ENCODE measurements around the gene ECE1.
"Not testable (repeated sequence)": the region's sequence is repeated elsewhere in the genome, so short reads cannot be mapped to it uniquely, and the experiment has no call there.

ECE1 gene

GRCh38 chr1:21216835-21217811 is 73.1 kb downstream of the ECE1 start:
- peak; percentile 24 for DNase-seq

GRCh38 chr1:21212126-21212525 is 78.1 kb downstream of the ECE1 start:
- DNase-seq = no peak

- not testable (repeated sequence) for DNase-seq
These were observed 82.0 kb downstream of the ECE1 start for GRCh38 chr1:21208137-21208700.

DNA sequence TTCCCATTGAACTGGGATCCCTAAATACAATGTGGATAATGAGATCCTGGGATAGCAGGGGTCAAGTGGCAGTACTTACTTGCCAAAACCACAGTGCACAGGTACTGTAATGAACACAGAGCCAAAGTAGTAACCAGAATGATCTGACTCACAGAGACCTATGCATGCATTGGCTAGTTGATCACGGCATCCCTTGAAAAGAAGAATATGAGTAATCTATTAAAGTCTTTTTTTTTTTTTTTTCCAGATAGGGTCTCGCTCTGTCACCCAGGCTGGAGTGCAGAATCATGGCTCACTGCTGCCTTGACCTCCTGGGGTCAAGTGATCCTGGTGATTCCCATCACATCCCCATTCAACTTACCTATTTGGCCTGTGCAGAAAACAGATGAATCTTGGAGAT is 84.1 kb downstream of the ECE1 start:
- DNase-seq = no peak

DNA sequence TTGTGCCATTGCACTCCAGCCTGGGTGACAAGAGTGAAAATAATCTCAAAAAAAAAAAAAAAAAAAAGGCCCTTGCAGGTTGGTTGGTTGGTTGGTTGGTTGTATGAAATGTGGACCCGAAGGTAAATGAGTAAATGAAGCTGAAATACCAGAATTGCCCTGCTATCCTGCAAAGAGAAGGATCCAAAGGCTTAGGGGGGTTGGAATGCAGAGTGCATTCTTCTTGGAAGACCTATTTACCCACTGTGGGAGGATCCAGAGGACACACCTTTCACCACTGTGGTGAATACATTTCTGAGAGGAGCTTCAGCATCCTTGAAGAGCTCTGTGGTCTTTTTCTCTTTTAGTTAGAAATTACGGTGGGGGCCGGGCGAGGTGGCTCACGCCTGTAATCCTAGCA is 84.8 kb downstream of the ECE1 start:
- DNase-seq = no peak

GRCh38 chr1:21201650-21202049 is 88.6 kb downstream of the ECE1 start:
- no peak for DNase-seq

DNA sequence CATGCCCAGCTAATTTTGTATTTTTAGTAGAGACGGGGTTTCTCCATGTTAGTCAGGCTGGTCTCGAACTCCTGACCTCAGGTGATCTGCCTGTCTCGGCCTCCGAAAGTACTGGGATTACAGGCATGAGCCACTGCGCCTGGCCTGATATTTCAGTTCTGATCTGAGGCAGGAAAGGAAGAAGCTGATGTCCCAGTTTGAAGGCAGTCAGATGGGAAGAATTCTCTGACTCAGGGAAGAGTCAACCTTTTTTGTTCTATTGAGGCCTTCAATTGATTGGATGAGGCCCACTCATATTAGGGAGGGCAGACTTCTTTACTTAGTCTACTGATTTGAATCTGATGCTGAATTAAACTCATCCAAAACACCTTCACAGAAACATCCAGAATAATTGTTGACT is 89.0 kb downstream of the ECE1 start:
- DNase-seq = not testable (repeated sequence)

- no peak for DNase-seq
These were observed 89.5 kb downstream of the ECE1 start for GRCh38 chr1:21200767-21201166.

DNA sequence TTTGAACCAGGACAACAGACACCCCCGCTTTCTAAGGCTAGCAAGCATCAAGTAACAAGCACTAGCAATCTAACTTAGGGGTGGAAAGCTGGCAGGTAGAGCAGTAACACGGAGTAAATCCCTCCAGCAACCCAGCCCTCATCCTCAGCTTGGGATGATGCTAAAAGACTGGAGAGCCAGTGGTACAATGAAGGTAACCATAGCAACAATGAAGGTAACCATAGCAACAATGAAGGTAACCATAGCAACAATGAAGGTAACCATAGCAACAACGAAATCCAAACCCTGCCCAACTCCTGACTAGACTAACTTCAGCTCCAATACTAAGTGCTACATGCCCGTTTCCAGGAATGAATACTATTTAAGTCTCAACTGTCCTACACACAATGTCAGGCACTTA is 91.3 kb downstream of the ECE1 start:
- no peak for DNase-seq

GRCh38 chr1:21192871-21193270 is 97.4 kb downstream of the ECE1 start:
- no peak for DNase-seq

DNA sequence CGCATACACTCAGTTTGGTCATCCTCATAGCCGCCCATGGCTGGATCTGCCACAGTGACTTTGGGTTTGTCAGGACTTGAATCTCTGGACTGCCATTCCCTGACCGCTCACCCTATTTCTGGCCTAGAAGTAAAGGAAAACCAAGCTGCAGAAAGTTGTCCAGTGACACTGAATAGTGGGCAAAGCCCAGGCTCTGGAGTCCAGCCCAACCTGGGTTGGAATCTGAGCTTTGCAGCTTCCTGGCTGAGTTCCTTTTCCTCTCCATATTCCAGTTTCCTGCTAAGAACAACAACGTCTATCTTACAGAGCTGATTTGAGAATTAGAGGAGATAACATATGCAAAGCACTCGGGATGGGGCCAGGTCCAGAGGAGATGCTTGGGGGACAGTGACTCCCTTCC is 98.0 kb downstream of the ECE1 start:
- no peak for DNase-seq

DNA sequence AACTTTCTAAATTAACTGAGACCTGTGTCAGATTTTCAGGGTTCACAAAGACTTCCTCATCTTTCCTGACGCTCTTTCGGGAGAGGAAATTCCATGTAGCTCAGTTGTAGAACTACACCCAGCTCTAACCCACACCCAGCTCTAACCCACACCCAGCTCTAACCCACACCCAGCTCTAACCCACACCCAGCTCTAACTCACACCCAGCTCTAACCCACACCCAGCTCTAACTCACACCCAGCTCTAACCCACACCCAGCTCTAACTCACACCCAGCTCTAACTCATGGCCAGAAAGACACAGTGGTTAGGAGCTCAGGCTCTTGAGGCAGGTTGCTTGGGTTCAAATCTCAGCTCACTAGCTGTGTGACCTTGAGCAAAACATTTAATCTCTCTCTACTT is 99.5 kb downstream of the ECE1 start:
- DNase-seq = not testable (repeated sequence)

GRCh38 chr1:21189906-21190500 is 100.3 kb downstream of the ECE1 start:
- no peak for DNase-seq

- no peak for DNase-seq
These were observed 100.8 kb downstream of the ECE1 start for GRCh38 chr1:21189421-21189820.

GRCh38 chr1:21188235-21188634 is 102.0 kb downstream of the ECE1 start:
- DNase-seq = no peak

- DNase-seq = no peak
These were observed 105.0 kb downstream of the ECE1 start for GRCh38 chr1:21185221-21185731.

- peak; percentile 61 for DNase-seq
These were observed 106.0 kb downstream of the ECE1 start for GRCh38 chr1:21184276-21184675.

- no peak for DNase-seq
These were observed 108.0 kb downstream of the ECE1 start for GRCh38 chr1:21182181-21182731.

DNA sequence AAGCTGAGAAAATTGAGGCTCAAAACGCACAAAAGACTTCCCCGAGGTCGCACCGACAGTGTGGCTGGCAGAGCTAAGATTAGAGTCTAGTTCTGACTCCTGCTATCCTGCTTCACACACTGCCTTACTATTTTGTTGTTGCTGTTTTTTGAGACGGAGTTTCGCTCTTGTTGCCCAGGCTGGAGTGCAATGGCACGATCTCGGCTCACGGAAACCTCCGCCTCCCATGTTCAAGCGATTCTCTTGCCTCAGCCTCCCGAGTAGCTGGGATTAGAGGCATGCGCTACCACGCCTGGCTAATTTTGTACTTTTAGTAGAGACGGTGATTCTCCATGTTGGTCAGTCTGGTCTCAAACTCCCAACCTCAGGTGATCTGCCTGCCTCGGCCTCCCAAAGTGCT is 112.0 kb downstream of the ECE1 start:
- not testable (repeated sequence) for DNase-seq

- DNase-seq = peak; percentile 97
These were observed 113.4 kb downstream of the ECE1 start, which contains the start of gene EIF4G3 for GRCh38 chr1:21176586-21177555. Gene EIF4G3 (minus strand): TSS chr1:21176897. CDS start chr1:21002742, 174,155 bp downstream.

DNA sequence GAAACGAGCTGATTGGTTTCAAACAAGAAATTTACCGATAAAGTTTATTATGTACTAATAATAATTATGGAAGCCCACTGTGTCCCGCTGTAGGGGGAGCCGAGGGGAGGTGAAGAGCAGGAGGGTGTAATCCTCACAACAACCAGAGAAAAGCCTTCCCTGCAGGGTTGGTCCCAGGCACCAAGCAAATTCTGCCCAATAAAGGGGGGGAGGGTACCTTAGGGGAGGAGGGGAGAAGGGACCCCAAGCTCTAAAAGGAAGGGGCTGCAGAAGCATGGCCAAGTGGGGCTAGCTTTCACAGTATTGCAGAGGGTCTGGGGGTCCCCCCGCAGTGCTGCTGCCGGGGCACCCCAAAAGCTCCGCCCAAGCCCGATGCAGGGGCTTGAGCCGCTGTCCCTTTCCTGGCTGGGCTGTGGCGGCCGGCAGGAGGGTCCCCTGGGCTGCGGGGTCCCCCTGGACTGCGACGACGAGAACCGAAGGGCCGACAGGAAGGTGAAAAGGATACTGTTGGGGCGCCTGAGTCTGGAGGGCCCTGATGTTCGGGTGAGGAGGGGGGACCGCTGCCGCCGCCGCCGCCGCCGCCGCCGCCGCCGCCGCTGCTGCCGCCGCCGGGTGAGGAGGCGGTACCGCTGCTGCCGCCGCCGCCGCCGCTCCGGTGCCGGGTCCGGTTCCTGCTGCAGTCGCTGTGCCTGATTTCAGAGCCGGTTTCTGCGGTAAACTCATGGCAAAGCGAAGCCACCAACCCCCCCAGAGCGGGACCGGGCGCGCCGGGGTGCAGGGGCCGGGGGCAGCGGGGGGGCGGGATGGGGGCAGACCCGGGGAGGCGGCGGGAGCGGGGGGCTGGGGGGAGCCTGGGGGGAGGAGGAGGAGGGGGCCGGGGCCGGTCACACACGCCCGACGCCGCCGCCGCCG is 114.3 kb downstream of the ECE1 start:
- DNase-seq = no peak

All from MV-4-11 (cell line).